SU-DHL-6 (cell line): ENCODE measurements around the gene ATP5F1E.

Source experiments
- EZH2phosphoT487 ChIP-seq: fragments of 200-600 bp; sonication (generic), shearing (Covaris generic); conservative IDR thresholded peaks from 2 replicates; pipeline ENCODE4 v1.6.1; 2018; ENCODE audit warnings: mild to moderate bottlenecking, antibody characterized with exemption, low read length, moderate library complexity, mixed read lengths
- TF ChIP-seq, protein P1 (sequence below): fragments of 200-600 bp; sonication (generic); IDR thresholded peaks from one replicate; pipeline ENCODE4 v1.5.1; 2017; ENCODE audit warnings: antibody characterized with exemption, mild to moderate bottlenecking, low read length, moderate library complexity; ENCODE audit not compliant: insufficient read depth, poor library complexity, severe bottlenecking

DNA sequence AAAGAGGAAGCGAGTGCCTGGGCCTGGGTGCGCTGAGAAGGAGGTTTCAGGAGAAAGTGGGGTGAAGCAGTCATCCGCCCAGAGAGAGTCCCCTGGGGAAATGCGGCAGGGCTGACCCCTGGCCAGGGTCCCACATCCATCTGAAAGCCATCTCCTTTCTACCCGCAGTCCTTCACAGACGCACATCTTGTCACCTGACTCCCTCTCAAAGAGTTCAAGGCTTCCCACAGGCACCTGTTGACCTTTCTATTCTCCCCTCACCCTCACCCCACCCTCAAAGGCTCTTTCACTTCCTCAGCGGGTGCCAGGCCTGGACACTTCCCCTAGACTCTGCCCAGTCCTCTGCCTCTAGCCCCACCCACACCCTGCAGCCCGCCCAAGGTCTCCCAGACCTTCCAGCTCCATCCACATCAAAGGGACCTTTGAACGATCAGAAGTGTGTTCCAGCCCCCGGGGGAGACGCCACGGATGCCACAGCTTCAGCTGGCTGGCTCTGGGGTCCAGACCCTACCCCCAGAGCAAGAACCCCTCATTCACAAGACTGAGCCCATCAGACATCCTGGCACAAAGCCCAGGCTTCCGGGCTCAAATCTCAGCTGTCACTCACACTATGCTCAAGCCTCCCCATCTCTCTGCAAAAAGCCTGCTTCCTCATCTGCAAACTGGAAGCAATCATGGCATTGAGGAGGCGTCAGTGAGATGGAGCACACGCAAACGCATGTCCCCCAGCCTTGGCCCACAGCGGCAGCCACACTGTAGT is 27.2 kb downstream of the ATP5F1E start:
- TF ChIP-seq, protein P1, sequence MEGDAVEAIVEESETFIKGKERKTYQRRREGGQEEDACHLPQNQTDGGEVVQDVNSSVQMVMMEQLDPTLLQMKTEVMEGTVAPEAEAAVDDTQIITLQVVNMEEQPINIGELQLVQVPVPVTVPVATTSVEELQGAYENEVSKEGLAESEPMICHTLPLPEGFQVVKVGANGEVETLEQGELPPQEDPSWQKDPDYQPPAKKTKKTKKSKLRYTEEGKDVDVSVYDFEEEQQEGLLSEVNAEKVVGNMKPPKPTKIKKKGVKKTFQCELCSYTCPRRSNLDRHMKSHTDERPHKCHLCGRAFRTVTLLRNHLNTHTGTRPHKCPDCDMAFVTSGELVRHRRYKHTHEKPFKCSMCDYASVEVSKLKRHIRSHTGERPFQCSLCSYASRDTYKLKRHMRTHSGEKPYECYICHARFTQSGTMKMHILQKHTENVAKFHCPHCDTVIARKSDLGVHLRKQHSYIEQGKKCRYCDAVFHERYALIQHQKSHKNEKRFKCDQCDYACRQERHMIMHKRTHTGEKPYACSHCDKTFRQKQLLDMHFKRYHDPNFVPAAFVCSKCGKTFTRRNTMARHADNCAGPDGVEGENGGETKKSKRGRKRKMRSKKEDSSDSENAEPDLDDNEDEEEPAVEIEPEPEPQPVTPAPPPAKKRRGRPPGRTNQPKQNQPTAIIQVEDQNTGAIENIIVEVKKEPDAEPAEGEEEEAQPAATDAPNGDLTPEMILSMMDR, result no peak
- no peak for TF ChIP-seq EZH2phosphoT487
